Measurements from ENCODE around the gene MTAP.
"Not testable (repeated sequence)": the region's sequence is repeated elsewhere in the genome, so short reads cannot be mapped to it uniquely, and the experiment has no call there.

Gene MTAP

GRCh38 chr9:21923694-21924093 is 121.3 kb downstream of the MTAP start:
- no peak for DNase-seq (ENCODE audit: low read depth)

- DNase-seq (ENCODE audit: low read depth), result no peak
Measured at GRCh38 chr9:21927752-21928151, 125.3 kb downstream of the MTAP start.

- DNase-seq (ENCODE audit: low read depth), result no peak
Measured at GRCh38 chr9:21931428-21931827, 129.0 kb downstream of the MTAP start.

- no peak for DNase-seq (ENCODE audit: low read depth)
Measured at GRCh38 chr9:21933281-21933680, 130.8 kb downstream of the MTAP start.

GRCh38 chr9:21933865-21934264 is 131.4 kb downstream of the MTAP start:
- DNase-seq (ENCODE audit: low read depth), result no peak

- no peak for DNase-seq (ENCODE audit: low read depth)
Measured at GRCh38 chr9:21935631-21936030, 133.2 kb downstream of the MTAP start.

GRCh38 chr9:21936161-21936560 is 133.7 kb downstream of the MTAP start:
- DNase-seq (ENCODE audit: low read depth), result no peak

GRCh38 chr9:21941337-21941995 is 139.0 kb downstream of the MTAP start:
- DNase-seq (ENCODE audit: low read depth), result no peak

- no peak for DNase-seq (ENCODE audit: low read depth)
Measured at GRCh38 chr9:21943464-21943863, 141.0 kb downstream of the MTAP start.

GRCh38 chr9:21945606-21946005 is 143.2 kb downstream of the MTAP start:
- no peak for DNase-seq (ENCODE audit: low read depth)

- DNase-seq (ENCODE audit: low read depth), result no peak
Measured at GRCh38 chr9:21958833-21959232, 156.4 kb downstream of the MTAP start.

GRCh38 chr9:21959268-21959667 is 156.8 kb downstream of the MTAP start:
- not testable (repeated sequence) for DNase-seq (ENCODE audit: low read depth)

- DNase-seq (ENCODE audit: low read depth), result no peak
Measured at GRCh38 chr9:21961569-21961968, 159.1 kb downstream of the MTAP start.

- DNase-seq (ENCODE audit: low read depth), result no peak
Measured at GRCh38 chr9:21964925-21965385, 162.5 kb downstream of the MTAP start.

GRCh38 chr9:21965401-21965951 is 163.0 kb downstream of the MTAP start:
- DNase-seq (ENCODE audit: low read depth), result no peak

GRCh38 chr9:21966140-21966851 is 163.9 kb downstream of the MTAP start:
- DNase-seq (ENCODE audit: low read depth), result no peak

- DNase-seq (ENCODE audit: low read depth), result no peak
Measured at GRCh38 chr9:21967169-21967568, 164.7 kb downstream of the MTAP start.

GRCh38 chr9:21967702-21968101 is 165.3 kb downstream of the MTAP start:
- DNase-seq (ENCODE audit: low read depth), result no peak

- DNase-seq (ENCODE audit: low read depth), result no peak
Measured at GRCh38 chr9:21968331-21969010, 166.0 kb downstream of the MTAP start.

GRCh38 chr9:21969011-21969940 is 166.8 kb downstream of the MTAP start:
- no peak for DNase-seq (ENCODE audit: low read depth)

GRCh38 chr9:21969951-21970799 is 167.7 kb downstream of the MTAP start:
- DNase-seq (ENCODE audit: low read depth), result no peak

All from HS-5 (cell line).